Nephron (organoid): Measurements from ENCODE around the gene PFKP.

ENCODE experiments used
- H3K27ac Mint-ChIP-seq, 3 experiments: 2 replicates each; pipeline ENCODE4 v1.8.0; 2020; ENCODE audit warnings: mixed read lengths in 3 of 3, mild to moderate bottlenecking in 2 of 3, moderate library complexity in 1 of 3
- H3K27me3 Mint-ChIP-seq: 2 replicates; pipeline ENCODE4 v1.8.0; 2021; ENCODE audit warnings: low read depth, mild to moderate bottlenecking, moderate library complexity, mixed read lengths
- H3K36me3 Mint-ChIP-seq: 2 replicates; pipeline ENCODE4 v1.8.0; 2020; ENCODE audit warnings: low read depth, mixed read lengths
- H3K4me1 Mint-ChIP-seq: 2 replicates; pipeline ENCODE4 v1.8.0; 2020; ENCODE audit warnings: mixed read lengths
- H3K4me3 Mint-ChIP-seq, 3 experiments: 2 replicates each; pipeline ENCODE4 v1.8.0; 2020; ENCODE audit warnings: mild to moderate bottlenecking in 3 of 3, mixed read lengths in 3 of 3, moderate library complexity in 2 of 3
- H3K9me3 Mint-ChIP-seq: 2 replicates; pipeline ENCODE4 v1.8.0; 2020; ENCODE audit warnings: mixed read lengths
- TF ChIP-seq, protein P1 (sequence below), 3 experiments: fragments of 200-600 bp; sonication (generic); IDR thresholded peaks; one replicate each; pipeline ENCODE4 v1.5.0; 2021; ENCODE audit warnings: antibody characterized with exemption in 3 of 3; ENCODE audit not compliant: unreplicated experiment in 3 of 3

The PFKP gene

GRCh38 chr10:3067118-3067858 is at the start of gene PFKP:
Gene PFKP, plus strand, starts transcription at chr10:3067548. Its CDS starts 48 bp downstream, at chr10:3067596.
- no peak within 1 kb of the TSS for H3K27ac Mint-ChIP-seq
- peaks cover 51% of the 10 kb centered on the region for H3K27me3 Mint-ChIP-seq
- H3K4me1 Mint-ChIP-seq = peaks cover 4% of the 10 kb centered on the region
- TF ChIP-seq, protein P1, sequence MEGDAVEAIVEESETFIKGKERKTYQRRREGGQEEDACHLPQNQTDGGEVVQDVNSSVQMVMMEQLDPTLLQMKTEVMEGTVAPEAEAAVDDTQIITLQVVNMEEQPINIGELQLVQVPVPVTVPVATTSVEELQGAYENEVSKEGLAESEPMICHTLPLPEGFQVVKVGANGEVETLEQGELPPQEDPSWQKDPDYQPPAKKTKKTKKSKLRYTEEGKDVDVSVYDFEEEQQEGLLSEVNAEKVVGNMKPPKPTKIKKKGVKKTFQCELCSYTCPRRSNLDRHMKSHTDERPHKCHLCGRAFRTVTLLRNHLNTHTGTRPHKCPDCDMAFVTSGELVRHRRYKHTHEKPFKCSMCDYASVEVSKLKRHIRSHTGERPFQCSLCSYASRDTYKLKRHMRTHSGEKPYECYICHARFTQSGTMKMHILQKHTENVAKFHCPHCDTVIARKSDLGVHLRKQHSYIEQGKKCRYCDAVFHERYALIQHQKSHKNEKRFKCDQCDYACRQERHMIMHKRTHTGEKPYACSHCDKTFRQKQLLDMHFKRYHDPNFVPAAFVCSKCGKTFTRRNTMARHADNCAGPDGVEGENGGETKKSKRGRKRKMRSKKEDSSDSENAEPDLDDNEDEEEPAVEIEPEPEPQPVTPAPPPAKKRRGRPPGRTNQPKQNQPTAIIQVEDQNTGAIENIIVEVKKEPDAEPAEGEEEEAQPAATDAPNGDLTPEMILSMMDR (IDR thresholded peaks at IDR 0.05; ENCODE audit: unreplicated experiment in 3 of 3) = no peak
- no peaks in the 10 kb centered on the region for H3K9me3 Mint-ChIP-seq
- H3K4me3 Mint-ChIP-seq = peak within 1 kb of the TSS; percentile 88 to 90 (median 89)
- H3K36me3 Mint-ChIP-seq = no peaks in the 10 kb centered on the region

DNA sequence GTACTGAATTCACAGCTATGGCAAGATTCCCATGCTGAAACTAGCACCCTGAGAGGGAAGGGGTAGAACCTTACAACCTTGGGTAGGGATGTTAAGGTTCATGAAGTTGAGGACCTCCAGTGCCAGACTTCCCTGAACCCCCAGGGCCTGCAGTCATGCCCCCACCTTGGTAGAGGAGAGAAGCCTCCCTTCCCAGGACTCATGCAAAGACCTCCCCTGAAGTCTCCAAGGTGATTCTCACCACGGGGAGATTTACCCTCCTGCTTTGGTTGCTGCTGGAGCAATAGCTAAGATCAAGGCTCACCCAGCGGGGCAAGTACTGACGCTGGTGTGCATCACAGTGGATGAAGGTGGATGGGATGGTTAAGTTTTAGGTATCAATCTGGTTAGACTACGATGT is 49.1 kb upstream of the PFKP start:
- Mint-ChIP-seq H3K9me3 (peaks cover under 1% of the 10 kb centered on the region), H3K27ac (no peak overlapping the region), H3K36me3 (no peaks in the 10 kb centered on the region), H3K4me1 (no peaks in the 10 kb centered on the region), H3K4me3 (no peak overlapping the region), H3K27me3 (peaks cover 16% of the 10 kb centered on the region)
- TF ChIP-seq, protein P1 (IDR thresholded peaks at IDR 0.05; ENCODE audit: unreplicated experiment in 3 of 3) = no peak

DNA sequence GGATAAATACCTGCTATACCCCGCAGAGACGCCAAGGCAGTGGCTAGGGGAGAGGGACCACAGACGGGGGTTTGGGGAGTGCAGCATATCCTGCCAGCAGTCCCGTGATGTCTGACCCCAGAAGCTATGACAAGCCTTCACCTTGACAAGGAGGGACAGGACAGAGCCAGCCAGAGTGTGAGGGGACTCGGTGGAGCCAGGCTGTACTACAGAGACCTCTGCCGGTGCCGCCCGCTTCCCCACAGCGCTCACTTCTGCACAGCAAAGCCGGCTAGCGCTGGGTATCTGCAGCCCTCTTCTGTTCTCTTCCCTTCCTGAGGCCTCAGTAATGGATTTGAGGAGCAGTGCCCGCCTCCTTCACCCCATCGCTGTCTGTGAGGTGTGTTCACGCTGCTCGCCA is 47.0 kb upstream of the PFKP start:
- no peaks in the 10 kb centered on the region for H3K36me3 Mint-ChIP-seq
- peaks cover 11% of the 10 kb centered on the region for H3K27me3 Mint-ChIP-seq
- no peaks in the 10 kb centered on the region for H3K4me1 Mint-ChIP-seq
- TF ChIP-seq, protein P1 (IDR thresholded peaks at IDR 0.05; ENCODE audit: unreplicated experiment in 3 of 3) = no peak
- no peak overlapping the region for H3K4me3 Mint-ChIP-seq
- H3K27ac Mint-ChIP-seq = no peak overlapping the region
- H3K9me3 Mint-ChIP-seq = no peaks in the 10 kb centered on the region

GRCh38 chr10:3020881-3021280 is 46.5 kb upstream of the PFKP start:
- Mint-ChIP-seq H3K4me1 (no peaks in the 10 kb centered on the region), H3K27me3 (peaks cover 10% of the 10 kb centered on the region), H3K36me3 (no peaks in the 10 kb centered on the region), H3K9me3 (no peaks in the 10 kb centered on the region), H3K27ac (no peak overlapping the region), H3K4me3 (no peak overlapping the region)
- TF ChIP-seq, protein P1 (IDR thresholded peaks at IDR 0.05; ENCODE audit: unreplicated experiment in 3 of 3) = no peak

DNA sequence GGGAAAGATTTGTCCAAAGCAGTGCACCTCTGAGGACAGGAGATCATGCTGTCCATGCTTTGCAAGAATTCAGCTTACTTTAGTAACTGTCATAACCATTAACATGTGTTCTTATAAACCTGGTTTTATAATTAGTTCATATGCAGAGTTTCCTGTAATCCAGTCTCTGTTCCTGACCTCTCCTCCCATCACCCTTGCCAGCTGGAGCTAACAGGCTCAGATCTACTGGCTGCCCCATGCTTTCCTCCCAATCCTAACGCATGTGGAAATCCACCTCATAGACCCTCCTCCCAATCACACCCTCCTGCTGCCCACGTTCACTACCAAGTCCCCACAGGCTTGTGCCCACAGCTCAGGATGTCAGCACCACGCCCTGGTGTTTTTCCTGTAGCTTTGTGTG is 45.3 kb upstream of the PFKP start:
- H3K27me3 Mint-ChIP-seq = peaks cover 10% of the 10 kb centered on the region
- TF ChIP-seq, protein P1 (IDR thresholded peaks at IDR 0.05; ENCODE audit: unreplicated experiment in 3 of 3) = no peak
- H3K4me3 Mint-ChIP-seq = no peak overlapping the region
- H3K27ac Mint-ChIP-seq = no peak overlapping the region
- no peaks in the 10 kb centered on the region for H3K9me3 Mint-ChIP-seq
- no peaks in the 10 kb centered on the region for H3K36me3 Mint-ChIP-seq
- H3K4me1 Mint-ChIP-seq = no peaks in the 10 kb centered on the region

DNA sequence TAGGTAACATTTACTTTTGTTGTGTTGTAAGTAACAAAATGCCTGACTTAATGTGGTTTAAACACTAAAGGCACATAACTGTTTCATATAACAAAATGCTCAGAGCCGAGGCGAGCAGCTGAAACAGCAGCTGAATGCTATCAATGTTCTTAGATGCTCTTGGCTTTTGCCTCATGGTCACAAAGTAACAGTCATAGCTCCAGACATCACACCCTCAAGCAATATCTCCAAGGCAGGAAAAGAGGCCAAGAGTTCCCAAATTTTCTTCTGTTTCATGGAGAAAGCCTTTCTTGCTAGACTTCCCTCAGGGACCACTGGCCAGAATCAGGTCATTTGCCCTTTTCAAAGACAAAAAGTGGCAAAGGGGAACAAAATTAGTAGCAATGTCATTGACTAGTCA is 43.5 kb upstream of the PFKP start:
- peaks cover 6% of the 10 kb centered on the region for H3K27me3 Mint-ChIP-seq
- no peaks in the 10 kb centered on the region for H3K4me1 Mint-ChIP-seq
- H3K27ac Mint-ChIP-seq = no peak overlapping the region
- no peak overlapping the region for H3K4me3 Mint-ChIP-seq
- no peaks in the 10 kb centered on the region for H3K9me3 Mint-ChIP-seq
- H3K36me3 Mint-ChIP-seq = no peaks in the 10 kb centered on the region
- TF ChIP-seq, protein P1 (IDR thresholded peaks at IDR 0.05; ENCODE audit: unreplicated experiment in 3 of 3) = no peak
